GM20431 (cell line): Measurements from ENCODE around the gene RAB6B.

Experiments used
- in situ Hi-C: fragments of 300-500 bp; cut with MseI, MboI; formaldehyde crosslinking; loops from one replicate; pipeline ENCODE4 v1.15.0; 2020; ENCODE audit warnings: low sequenced_read_pairs; ENCODE audit not compliant: unreplicated experiment

The RAB6B gene

GRCh38 chr3:133882986-133883586 lies 12.6 kb downstream of the RAB6B start:
- in situ Hi-C loops: no loop called here

- in situ Hi-C loops: no loop called here
Observed at GRCh38 chr3:133881939-133882825, 13.5 kb downstream of the RAB6B start.

GRCh38 chr3:133881492-133881891 lies 14.2 kb downstream of the RAB6B start:
- in situ Hi-C loops: no loop called here

GRCh38 chr3:133880886-133881455 lies 14.7 kb downstream of the RAB6B start:
- in situ Hi-C loops: no loop called here

- in situ Hi-C loops: no loop called here
Observed at GRCh38 chr3:133880287-133880686, 15.4 kb downstream of the RAB6B start.

GRCh38 chr3:133878518-133878917 lies 17.2 kb downstream of the RAB6B start:
- in situ Hi-C loops: no loop called here

- in situ Hi-C loops: no loop called here
Observed at GRCh38 chr3:133877221-133877620, 18.5 kb downstream of the RAB6B start.

- in situ Hi-C loops: no loop called here
Observed at GRCh38 chr3:133874761-133875438, 20.8 kb downstream of the RAB6B start.

- in situ Hi-C loops: no loop called here
Observed at GRCh38 chr3:133874344-133874743, 21.3 kb downstream of the RAB6B start.

- in situ Hi-C loops: no loop called here
Observed at GRCh38 chr3:133872781-133873180, 22.9 kb downstream of the RAB6B start.

GRCh38 chr3:133872161-133872560 lies 23.5 kb downstream of the RAB6B start:
- in situ Hi-C loops: no loop called here

GRCh38 chr3:133871368-133872090 lies 24.2 kb downstream of the RAB6B start:
- in situ Hi-C loops: no loop called here

- in situ Hi-C loops: no loop called here
Observed at GRCh38 chr3:133870822-133871221, 24.9 kb downstream of the RAB6B start.

GRCh38 chr3:133869586-133869985 lies 26.1 kb downstream of the RAB6B start:
- in situ Hi-C loops: no loop called here

GRCh38 chr3:133868758-133869475 lies 26.8 kb downstream of the RAB6B start:
- in situ Hi-C loops: no loop called here

- in situ Hi-C loops: no loop called here
Observed at GRCh38 chr3:133868186-133868585, 27.5 kb downstream of the RAB6B start.

- in situ Hi-C loops: no loop called here
Observed at GRCh38 chr3:133866141-133866540, 29.5 kb downstream of the RAB6B start.

- in situ Hi-C loops: no loop called here
Observed at GRCh38 chr3:133865136-133865855, 30.4 kb downstream of the RAB6B start.

GRCh38 chr3:133864616-133865015 lies 31.1 kb downstream of the RAB6B start:
- in situ Hi-C loops: no loop called here
